T-cell (primary cell): Measurements from ENCODE around the gene HRH1. TPM values are rescaled to one million over a fixed set of nuclear protein-coding genes. Genes with fewer than 3 reads are reported as not detected.

Experiments
- ATAC-seq, 4 experiments: fragments of 200-7000 bp in 3 of 4; fragments of 150-1000 bp in 1 of 4; cut with Tn5 transposase; replicated peaks in 1 of 4; 1 replicate in 3 of 4; 2 replicates in 1 of 4; pipeline ENCODE4 v1.10.0; 2021; ENCODE audit warnings: moderate library complexity in 3 of 4, mild to moderate bottlenecking in 2 of 4, moderate number of reproducible peaks in 1 of 4
- CTCF ChIA-PET, 2 donors: fragments of 300-600 bp; sonication (Branson Sonifier 250); formaldehyde crosslinking; loops; one replicate each; lab custom pipeline; 2022; ENCODE audit warnings: antibody characterized with exemption in 2 of 2; lab: Charles Lee
- POLR2A ChIA-PET, 2 donors: fragments of 300-600 bp; sonication (Branson Sonifier 250); formaldehyde crosslinking; loops; one replicate each; lab custom pipeline; 2022; ENCODE audit warnings: antibody characterized with exemption in 2 of 2; lab: Charles Lee
- DNase-seq, 35 experiments: peaks; one replicate each; pipeline versions ENCODE4 v3.0.0 to v3.0.0-alpha.2; 2013 to 2023
- H3K27ac ChIP-seq: one replicate; pipeline ENCODE4 v1.5.1; 2013; ENCODE audit warnings: low read length
- H3K27me3 ChIP-seq, 2 experiments: replicated peaks in 1 of 2; 1 replicate in 1 of 2; 2 replicates in 1 of 2; pipeline versions ENCODE4 v1.6.1 to v1.7.0; 2013; ENCODE audit warnings: low read length in 1 of 2, mixed read lengths in 1 of 2; ENCODE audit not compliant: control insufficient read depth in 2 of 2, insufficient read depth in 2 of 2; ENCODE audit errors: extremely low read depth in 1 of 2
- H3K36me3 ChIP-seq, 2 donors: 1 replicate in 1 of 2; 2 replicates in 1 of 2; pipeline versions ENCODE4 v1.6.1 to v1.7.0; 2013; ENCODE audit warnings: low read length in 1 of 2; ENCODE audit not compliant: control insufficient read depth in 2 of 2, insufficient read depth in 1 of 2; ENCODE audit errors: extremely low read depth in 1 of 2
- H3K4me1 ChIP-seq, 2 experiments: 1 replicate in 1 of 2; 2 replicates in 1 of 2; pipeline versions ENCODE4 v1.6.1 to v1.7.0; 2013; ENCODE audit warnings: low read length in 2 of 2, mixed read lengths in 1 of 2; ENCODE audit not compliant: insufficient read depth in 2 of 2, control insufficient read depth in 1 of 2; ENCODE audit errors: extremely low read depth in 1 of 2
- H3K4me3 ChIP-seq, 2 donors: 1 replicate in 1 of 2; 2 replicates in 1 of 2; pipeline versions ENCODE4 v1.5.1 to v1.7.0; 2013; ENCODE audit warnings: mild to moderate bottlenecking in 2 of 2, low read length in 1 of 2, moderate library complexity in 1 of 2; ENCODE audit not compliant: control insufficient read depth in 1 of 2; ENCODE audit errors: extremely low read depth in 1 of 2
- H3K9me3 ChIP-seq: 2 replicates; pipeline ENCODE4 v1.7.0; 2013
- H3K27ac Mint-ChIP-seq, 2 donors: one replicate each; pipeline ENCODE4 v1.8.0; 2020 to 2021; ENCODE audit warnings: mild to moderate bottlenecking in 2 of 2, mixed read lengths in 2 of 2
- H3K27me3 Mint-ChIP-seq, 2 donors: one replicate each; pipeline ENCODE4 v1.8.0; 2021 to 2022; ENCODE audit warnings: mixed read lengths in 2 of 2
- H3K36me3 Mint-ChIP-seq: one replicate; pipeline ENCODE4 v1.8.0; 2021; ENCODE audit warnings: mixed read lengths
- H3K4me1 Mint-ChIP-seq, 3 donors: one replicate each; pipeline ENCODE4 v1.8.0; 2020 to 2022; ENCODE audit warnings: mixed read lengths in 3 of 3, mild to moderate bottlenecking in 1 of 3
- H3K4me3 Mint-ChIP-seq, 3 donors: one replicate each; pipeline ENCODE4 v1.8.0; 2020 to 2022; ENCODE audit warnings: mild to moderate bottlenecking in 3 of 3, mixed read lengths in 3 of 3, moderate library complexity in 3 of 3
- H3K9me3 Mint-ChIP-seq, 3 donors: one replicate each; pipeline ENCODE4 v1.8.0; 2020 to 2022; ENCODE audit warnings: mixed read lengths in 3 of 3
- WGBS: methylation state at CpG from one replicate; pipeline ENCODE4 v1.1.5; 2013; ENCODE audit warnings: missing lambda C conversion rate; ENCODE audit not compliant: insufficient coverage; 5-methylcytosine and 5-hydroxymethylcytosine counted together
- total RNA-seq, 35 experiments: library from RNA in 6 of 35; stranded (reverse) in 6 of 35; fragments of 120-200 nt in 1 of 35; gene quantifications; one replicate each; pipeline versions ENCODE4 v1.2.1 to v1.2.4 and lab custom pipeline; 2013 to 2026

HRH1 gene
- total RNA-seq, 5 donors from 2014 or later (not counting 1 experiment from before 2014, with no cell fraction given): 0.19 to 2.0 (median 0.46) TPM; not detected in 2

- peak overlapping the region; percentile 84 to 86 for H3K27ac Mint-ChIP-seq
- peak overlapping the region; percentile 37 for H3K27ac ChIP-seq
- CTCF ChIA-PET: interaction anchor here in 1 of 2 donors (0.5 to 1.4 kb wide), 2 partner anchors 16 to 35 kb away, joined by 6 to 9 read pairs; partner anchors contain the start of gene ATG7
Observed at GRCh38 chr3:11306817-11307589, 152.7 kb downstream of the HRH1 start.

GRCh38 chr3:11307830-11308432 is 153.6 kb downstream of the HRH1 start:
- Mint-ChIP-seq H3K4me1 (peaks cover 0 to 26% (median 21%) of the 10 kb centered on the region in 3 donors), H3K36me3 (peaks cover 64% of the 10 kb centered on the region), H3K4me3 (no peak overlapping the region), H3K27me3 (no peaks in the 10 kb centered on the region), H3K9me3 (no peaks in the 10 kb centered on the region), H3K27ac (no peak overlapping the region)
- H3K4me1 ChIP-seq: peaks cover 0 to 13% of the 10 kb centered on the region in 2 experiments
- DNase-seq (no peak), ATAC-seq (no peak)
- WGBS: 96% methylated on average over 4 of the region's 6 CpGs
- no peak overlapping the region for H3K4me3 ChIP-seq
- H3K27ac ChIP-seq: no peak overlapping the region
- H3K27me3 ChIP-seq: no peaks in the 10 kb centered on the region
- H3K36me3 ChIP-seq: peaks cover 3 to 50% of the 10 kb centered on the region in 2 donors
- no peaks in the 10 kb centered on the region for H3K9me3 ChIP-seq
- CTCF ChIA-PET: no interaction called here
- POLR2A ChIA-PET: no interaction called here

More at GRCh38 chr3:11306817-11307589, 152.7 kb downstream of the HRH1 start:
- no peaks in the 10 kb centered on the region for H3K27me3 ChIP-seq
- no peaks in the 10 kb centered on the region for H3K27me3 Mint-ChIP-seq
- peak; percentile 66 to 93 (median 82) for ATAC-seq
- WGBS: 6% methylated on average over 2 of the region's 5 CpGs
- H3K36me3 Mint-ChIP-seq: peaks cover 66% of the 10 kb centered on the region
- no peak overlapping the region for H3K4me3 ChIP-seq
- H3K4me1 ChIP-seq: peaks cover 0 to 13% of the 10 kb centered on the region in 2 experiments
- POLR2A ChIA-PET: interaction anchor here in 1 of 2 donors (1.1 to 1.3 kb wide), 2 partner anchors 16 to 35 kb away, joined by 5 to 10 read pairs; partner anchors contain the start of gene ATG7
- DNase-seq: peak in 12 of 35 experiments; percentile 1 to 51 (median 14)
- H3K4me1 Mint-ChIP-seq: peaks cover 0 to 26% (median 21%) of the 10 kb centered on the region in 3 donors
- no peaks in the 10 kb centered on the region for H3K9me3 Mint-ChIP-seq
- H3K36me3 ChIP-seq: peaks cover 3 to 56% of the 10 kb centered on the region in 2 donors
- no peaks in the 10 kb centered on the region for H3K9me3 ChIP-seq
- H3K4me3 Mint-ChIP-seq: no peak overlapping the region

GRCh38 chr3:11310258-11310657 is 156.0 kb downstream of the HRH1 start:
- H3K36me3 ChIP-seq: peaks cover 3 to 69% of the 10 kb centered on the region in 2 donors
- H3K36me3 Mint-ChIP-seq: peaks cover 76% of the 10 kb centered on the region
- CTCF ChIA-PET: no interaction called here

GRCh38 chr3:11312166-11312565 is 157.9 kb downstream of the HRH1 start:
- Histone ChIP-seq H3K4me3 (no peak overlapping the region), H3K27ac (no peak overlapping the region), H3K4me1 (peaks cover 0 to 2% of the 10 kb centered on the region in 2 experiments), H3K36me3 (peaks cover 0 to 76% of the 10 kb centered on the region in 2 donors), H3K27me3 (no peaks in the 10 kb centered on the region), H3K9me3 (no peaks in the 10 kb centered on the region)
- Mint-ChIP-seq H3K4me1 (peaks cover 0 to 5% (median 5%) of the 10 kb centered on the region in 3 donors), H3K4me3 (no peak overlapping the region), H3K9me3 (no peaks in the 10 kb centered on the region), H3K36me3 (peaks cover 73% of the 10 kb centered on the region), H3K27me3 (no peaks in the 10 kb centered on the region), H3K27ac (no peak overlapping the region)
- ATAC-seq: no peak
- CTCF ChIA-PET: interaction anchor here in 1 of 2 donors (1.0 kb wide), 1 partner anchor 22 kb away, joined by 3 read pairs; no protein-coding TSS in a partner anchor
- DNase-seq: no peak
- WGBS: 100% methylated on average over 1 of the region's 5 CpGs
- POLR2A ChIA-PET: no interaction called here

More at GRCh38 chr3:11310258-11310657, 156.0 kb downstream of the HRH1 start:
- Histone ChIP-seq H3K9me3 (no peaks in the 10 kb centered on the region), H3K27me3 (no peaks in the 10 kb centered on the region), H3K4me1 (peaks cover 0 to 13% of the 10 kb centered on the region in 2 experiments), H3K4me3 (no peak overlapping the region), H3K27ac (no peak overlapping the region)
- H3K4me1 Mint-ChIP-seq: peaks cover 0 to 23% (median 18%) of the 10 kb centered on the region in 3 donors
- no CpG with 5 or more reads among the region's 5 CpGs for WGBS
- no peak for ATAC-seq
- no peaks in the 10 kb centered on the region for H3K9me3 Mint-ChIP-seq
- no peaks in the 10 kb centered on the region for H3K27me3 Mint-ChIP-seq
- H3K4me3 Mint-ChIP-seq: no peak overlapping the region
- no peak overlapping the region for H3K27ac Mint-ChIP-seq
- no peak for DNase-seq
- POLR2A ChIA-PET: no interaction called here

Other genes starting within 250 kb of the HRH1 start
- gene SLC6A1, start 161.7 kb upstream of the HRH1 start, total RNA-seq: under 1 TPM in 2 of 5 donors, not detected in 3; 0.13 to 0.16 TPM
- 10 to 100 TPM; 29.0 to 39.3 (median 37.4) TPM for gene ATG7, start 117.9 kb downstream of the HRH1 start, total RNA-seq